ENCODE results near the gene HBG2. TPM values are rescaled to one million over a fixed set of nuclear protein-coding genes. Genes with fewer than 3 reads are reported as not detected.

HBG2 gene
- total and polyA plus RNA-seq, 10 of the 15 experiments (the other 5 are each of a cell fraction or from before 2014, with no cell fraction given) = 1.1 to 8.3 (median 2.9) TPM; not detected in 5

DNA sequence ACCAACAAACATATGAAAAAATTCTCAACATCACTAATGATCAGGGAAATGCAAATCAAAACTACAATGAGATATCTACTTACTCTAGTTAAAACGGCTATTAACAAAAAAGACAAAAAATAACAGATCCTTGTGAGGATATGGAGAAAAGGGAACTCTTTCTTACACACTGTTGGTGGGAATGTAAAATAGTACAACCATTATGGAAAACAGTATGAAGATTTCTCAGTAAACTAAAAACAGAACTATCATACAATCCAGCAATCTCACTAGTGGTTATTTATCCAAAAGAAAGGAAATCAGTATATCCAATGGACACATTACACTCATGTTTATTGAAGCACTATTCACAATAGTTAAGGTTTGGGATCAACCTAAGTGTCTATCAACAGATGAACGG, 11.3 kb upstream of the HBG2 start:
- DNase-seq (ENCODE audit: low read depth, low spot score) (no peak), ATAC-seq (no peak), FAIRE-seq (no peak)
- Histone ChIP-seq H3K79me2 (ENCODE audit: control insufficient read depth, insufficient read depth, low read length) (no peaks in the 10 kb centered on the region), H3K9me3 (replicated peaks; ENCODE audit: control insufficient read depth, insufficient read depth, low read length) (no peaks in the 10 kb centered on the region), H3K4me2 (ENCODE audit: control insufficient read depth, insufficient read depth) (no peak overlapping the region), H3K4me1 (ENCODE audit: control insufficient read depth, insufficient read depth, low read length) (no peaks in the 10 kb centered on the region), H3K36me3 (ENCODE audit: control insufficient read depth in 2 of 2, insufficient read depth in 2 of 2, low read length in 1 of 2) (no peaks in the 10 kb centered on the region), H2AFZ (ENCODE audit: control insufficient read depth, low read depth, low read length) (no peak overlapping the region), H3K4me3 (no peak overlapping the region), H3K27me3 (replicated peaks in 1 of 2; ENCODE audit: control insufficient read depth in 2 of 2, insufficient read depth in 2 of 2, low read length in 1 of 2) (no peaks in the 10 kb centered on the region), H3K27ac (ENCODE audit: control insufficient read depth, insufficient read depth) (no peak overlapping the region), H3K9ac (ENCODE audit: control insufficient read depth, insufficient read depth, low read length) (no peak overlapping the region), H4K20me1 (ENCODE audit: control insufficient read depth, insufficient read depth) (no peaks in the 10 kb centered on the region)
- intact Hi-C loops (cut with micrococcal nuclease; ENCODE audit: unreplicated experiment) = no loop called here
- ChIA-PET SMC1A (ENCODE audit: uncharacterized antibody, unreplicated experiment) (interaction anchor here (1.0 kb wide), 1 partner anchor 9 kb away, joined by 3 read pairs; no protein-coding TSS in a partner anchor), POLR2A (no interaction called here), RAD21 (ENCODE audit: unreplicated experiment) (no interaction called here), CTCF (no interaction called here)
- no TSS peak for BruUV-seq (replicated peaks)
- no peak for TF ChIP-seq TCF7 (IDR thresholded peaks at IDR 0.05; ENCODE audit: borderline replicate concordance)
- TF ChIP-seq YY1 (IDR thresholded peaks at IDR 0.05; ENCODE audit: low read depth, low read length) = no peak
- no peak for TF ChIP-seq SP1 (IDR thresholded peaks at IDR 0.05; ENCODE audit: low read depth, low read length)
- TF ChIP-seq TARDBP (IDR thresholded peaks at IDR 0.05; ENCODE audit: borderline replicate concordance) = no peak
- TF ChIP-seq SKIL (IDR thresholded peaks at IDR 0.05; ENCODE audit: low read depth, poor library complexity, severe bottlenecking) = no peak
- TF ChIP-seq RFX5 (IDR thresholded peaks at IDR 0.05; ENCODE audit: low read depth, low read length) = no peak
- TF ChIP-seq ZNF384 (IDR thresholded peaks at IDR 0.05; ENCODE audit: borderline replicate concordance, low read depth, low read length) = no peak
- no peak for TF ChIP-seq GATAD2B (conservative IDR thresholded peaks at IDR 0.05; ENCODE audit: low read depth)
- no peak for TF ChIP-seq SMC3 (IDR thresholded peaks at IDR 0.05; ENCODE audit: borderline replicate concordance, low read length)
- no peak for TF ChIP-seq TCF12 (IDR thresholded peaks at IDR 0.05; ENCODE audit: low read depth, low read length)
- TF ChIP-seq PAX5 (IDR thresholded peaks at IDR 0.05; ENCODE audit: borderline replicate concordance, low read depth, low read length) = no peak
- no peak for TF ChIP-seq NFYA (IDR thresholded peaks at IDR 0.05; ENCODE audit: borderline replicate concordance, low read depth, low read length)
- TF ChIP-seq, protein P1, sequence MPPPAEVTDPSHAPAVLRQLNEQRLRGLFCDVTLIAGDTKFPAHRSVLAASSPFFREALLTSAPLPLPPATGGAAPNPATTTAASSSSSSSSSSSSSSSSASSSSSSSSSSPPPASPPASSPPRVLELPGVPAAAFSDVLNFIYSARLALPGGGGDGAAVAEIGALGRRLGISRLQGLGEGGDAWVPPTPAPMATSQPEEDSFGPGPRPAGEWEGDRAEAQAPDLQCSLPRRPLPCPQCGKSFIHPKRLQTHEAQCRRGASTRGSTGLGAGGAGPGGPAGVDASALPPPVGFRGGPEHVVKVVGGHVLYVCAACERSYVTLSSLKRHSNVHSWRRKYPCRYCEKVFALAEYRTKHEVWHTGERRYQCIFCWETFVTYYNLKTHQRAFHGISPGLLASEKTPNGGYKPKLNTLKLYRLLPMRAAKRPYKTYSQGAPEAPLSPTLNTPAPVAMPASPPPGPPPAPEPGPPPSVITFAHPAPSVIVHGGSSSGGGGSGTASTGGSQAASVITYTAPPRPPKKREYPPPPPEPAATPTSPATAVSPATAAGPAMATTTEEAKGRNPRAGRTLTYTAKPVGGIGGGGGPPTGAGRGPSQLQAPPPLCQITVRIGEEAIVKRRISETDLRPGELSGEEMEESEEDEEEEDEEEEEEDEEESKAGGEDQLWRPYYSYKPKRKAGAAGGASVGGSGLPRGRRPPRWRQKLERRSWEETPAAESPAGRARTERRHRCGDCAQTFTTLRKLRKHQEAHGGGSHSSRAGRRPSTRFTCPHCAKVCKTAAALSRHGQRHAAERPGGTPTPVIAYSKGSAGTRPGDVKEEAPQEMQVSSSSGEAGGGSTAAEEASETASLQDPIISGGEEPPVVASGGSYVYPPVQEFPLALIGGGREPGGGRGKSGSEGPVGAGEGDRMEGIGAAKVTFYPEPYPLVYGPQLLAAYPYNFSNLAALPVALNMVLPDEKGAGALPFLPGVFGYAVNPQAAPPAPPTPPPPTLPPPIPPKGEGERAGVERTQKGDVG (CRISPR knock-in tag; IDR thresholded peaks at IDR 0.05) = no peak
- 15% methylated on average over 2 of the region's 2 CpGs for WGBS (ENCODE audit: insufficient coverage, insufficient replicate concordance, low lambda C conversion rate, missing lambda C conversion rate)
- in situ Hi-C loops (cut with MboI) = no loop called here

Data from GM12878 (cell line).